ENCODE measurements around the gene ARF1.

DNA sequence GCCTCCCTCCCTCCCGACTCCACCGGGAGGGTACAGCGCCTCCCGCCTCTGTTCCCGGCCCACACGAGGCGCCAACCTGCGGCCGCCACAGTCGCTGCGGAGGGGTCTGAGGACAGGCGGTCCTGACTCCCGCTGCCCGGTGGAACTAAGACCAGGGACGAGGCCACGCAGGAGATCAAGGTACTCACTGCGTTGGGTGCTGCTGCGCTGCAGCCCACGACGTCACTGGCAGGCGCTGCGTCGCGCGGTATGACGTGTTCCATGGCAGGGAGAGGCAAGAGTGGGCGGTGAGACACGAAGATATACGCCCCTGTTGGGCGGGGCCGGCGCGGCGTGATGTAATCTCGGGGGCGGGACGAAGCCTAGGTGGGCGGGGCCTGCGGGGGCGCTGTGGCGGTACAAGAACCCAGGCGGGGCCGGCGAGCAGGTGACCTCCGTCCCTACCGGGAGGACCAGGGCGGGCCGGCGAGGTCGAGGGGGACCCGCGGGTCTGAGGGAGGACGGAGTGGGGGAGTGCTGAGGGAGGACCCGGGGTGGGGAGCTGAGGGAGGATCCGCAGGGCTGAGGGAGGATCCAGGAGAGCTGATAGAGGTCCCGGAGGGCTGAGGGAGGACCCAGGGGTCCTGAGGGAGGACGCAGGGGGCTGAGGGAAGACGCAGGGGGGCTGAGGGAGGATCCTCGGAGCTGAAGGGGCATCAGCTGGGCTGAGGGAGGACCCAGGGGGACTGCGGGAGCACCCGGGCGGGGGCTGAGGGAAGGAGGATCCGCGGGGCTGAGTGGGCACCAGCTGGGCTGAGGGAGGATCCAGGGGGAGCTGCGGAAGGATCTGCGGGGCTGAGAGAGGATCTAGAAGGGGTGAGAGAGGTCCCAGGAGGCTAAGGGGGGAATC is 26.8 kb downstream of the ARF1 start, which contains the start of gene MRPL55:
- TF ChIP-seq, protein P1, sequence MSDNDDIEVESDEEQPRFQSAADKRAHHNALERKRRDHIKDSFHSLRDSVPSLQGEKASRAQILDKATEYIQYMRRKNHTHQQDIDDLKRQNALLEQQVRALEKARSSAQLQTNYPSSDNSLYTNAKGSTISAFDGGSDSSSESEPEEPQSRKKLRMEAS (CRISPR knock-in tag; IDR thresholded peaks at IDR 0.05) = no peak; the same call in 1 of the 2 replicates
- TF ChIP-seq, protein P2, sequence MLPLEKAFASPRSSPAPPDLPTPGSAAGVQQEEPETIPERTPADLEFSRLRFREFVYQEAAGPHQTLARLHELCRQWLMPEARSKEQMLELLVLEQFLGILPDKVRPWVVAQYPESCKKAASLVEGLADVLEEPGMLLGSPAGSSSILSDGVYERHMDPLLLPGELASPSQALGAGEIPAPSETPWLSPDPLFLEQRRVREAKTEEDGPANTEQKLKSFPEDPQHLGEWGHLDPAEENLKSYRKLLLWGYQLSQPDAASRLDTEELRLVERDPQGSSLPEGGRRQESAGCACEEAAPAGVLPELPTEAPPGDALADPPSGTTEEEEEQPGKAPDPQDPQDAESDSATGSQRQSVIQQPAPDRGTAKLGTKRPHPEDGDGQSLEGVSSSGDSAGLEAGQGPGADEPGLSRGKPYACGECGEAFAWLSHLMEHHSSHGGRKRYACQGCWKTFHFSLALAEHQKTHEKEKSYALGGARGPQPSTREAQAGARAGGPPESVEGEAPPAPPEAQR (CRISPR knock-in tag; IDR thresholded peaks at IDR 0.05) = no peak
- TF ChIP-seq, protein P3, sequence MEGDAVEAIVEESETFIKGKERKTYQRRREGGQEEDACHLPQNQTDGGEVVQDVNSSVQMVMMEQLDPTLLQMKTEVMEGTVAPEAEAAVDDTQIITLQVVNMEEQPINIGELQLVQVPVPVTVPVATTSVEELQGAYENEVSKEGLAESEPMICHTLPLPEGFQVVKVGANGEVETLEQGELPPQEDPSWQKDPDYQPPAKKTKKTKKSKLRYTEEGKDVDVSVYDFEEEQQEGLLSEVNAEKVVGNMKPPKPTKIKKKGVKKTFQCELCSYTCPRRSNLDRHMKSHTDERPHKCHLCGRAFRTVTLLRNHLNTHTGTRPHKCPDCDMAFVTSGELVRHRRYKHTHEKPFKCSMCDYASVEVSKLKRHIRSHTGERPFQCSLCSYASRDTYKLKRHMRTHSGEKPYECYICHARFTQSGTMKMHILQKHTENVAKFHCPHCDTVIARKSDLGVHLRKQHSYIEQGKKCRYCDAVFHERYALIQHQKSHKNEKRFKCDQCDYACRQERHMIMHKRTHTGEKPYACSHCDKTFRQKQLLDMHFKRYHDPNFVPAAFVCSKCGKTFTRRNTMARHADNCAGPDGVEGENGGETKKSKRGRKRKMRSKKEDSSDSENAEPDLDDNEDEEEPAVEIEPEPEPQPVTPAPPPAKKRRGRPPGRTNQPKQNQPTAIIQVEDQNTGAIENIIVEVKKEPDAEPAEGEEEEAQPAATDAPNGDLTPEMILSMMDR (IDR thresholded peaks at IDR 0.05) = no peak
- TF ChIP-seq, protein P4, sequence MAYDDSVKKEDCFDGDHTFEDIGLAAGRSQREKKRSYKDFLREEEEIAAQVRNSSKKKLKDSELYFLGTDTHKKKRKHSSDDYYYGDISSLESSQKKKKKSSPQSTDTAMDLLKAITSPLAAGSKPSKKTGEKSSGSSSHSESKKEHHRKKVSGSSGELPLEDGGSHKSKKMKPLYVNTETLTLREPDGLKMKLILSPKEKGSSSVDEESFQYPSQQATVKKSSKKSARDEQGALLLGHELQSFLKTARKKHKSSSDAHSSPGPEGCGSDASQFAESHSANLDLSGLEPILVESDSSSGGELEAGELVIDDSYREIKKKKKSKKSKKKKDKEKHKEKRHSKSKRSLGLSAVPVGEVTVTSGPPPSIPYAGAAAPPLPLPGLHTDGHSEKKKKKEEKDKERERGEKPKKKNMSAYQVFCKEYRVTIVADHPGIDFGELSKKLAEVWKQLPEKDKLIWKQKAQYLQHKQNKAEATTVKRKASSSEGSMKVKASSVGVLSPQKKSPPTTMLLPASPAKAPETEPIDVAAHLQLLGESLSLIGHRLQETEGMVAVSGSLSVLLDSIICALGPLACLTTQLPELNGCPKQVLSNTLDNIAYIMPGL (CRISPR knock-in tag; IDR thresholded peaks at IDR 0.05) = 0 out of 2 replicates have a peak, but pooled peaks have one; percentile 9
- TF ChIP-seq, protein P5, sequence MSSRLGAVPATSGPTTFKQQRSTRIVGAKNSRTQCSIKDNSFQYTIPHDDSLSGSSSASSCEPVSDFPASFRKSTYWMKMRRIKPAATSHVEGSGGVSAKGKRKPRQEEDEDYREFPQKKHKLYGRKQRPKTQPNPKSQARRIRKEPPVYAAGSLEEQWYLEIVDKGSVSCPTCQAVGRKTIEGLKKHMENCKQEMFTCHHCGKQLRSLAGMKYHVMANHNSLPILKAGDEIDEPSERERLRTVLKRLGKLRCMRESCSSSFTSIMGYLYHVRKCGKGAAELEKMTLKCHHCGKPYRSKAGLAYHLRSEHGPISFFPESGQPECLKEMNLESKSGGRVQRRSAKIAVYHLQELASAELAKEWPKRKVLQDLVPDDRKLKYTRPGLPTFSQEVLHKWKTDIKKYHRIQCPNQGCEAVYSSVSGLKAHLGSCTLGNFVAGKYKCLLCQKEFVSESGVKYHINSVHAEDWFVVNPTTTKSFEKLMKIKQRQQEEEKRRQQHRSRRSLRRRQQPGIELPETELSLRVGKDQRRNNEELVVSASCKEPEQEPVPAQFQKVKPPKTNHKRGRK (CRISPR knock-in tag; IDR thresholded peaks at IDR 0.05; ENCODE audit: borderline replicate concordance) = no peak
- TF ChIP-seq ESRRA (CRISPR knock-in tag; IDR thresholded peaks at IDR 0.05; ENCODE audit: borderline replicate concordance) (no peak; the same call in 1 of the 2 replicates), FOXJ3 (CRISPR knock-in tag; IDR thresholded peaks at IDR 0.05; ENCODE audit: borderline replicate concordance) (no peak), ZNF121 (CRISPR knock-in tag; IDR thresholded peaks at IDR 0.05) (no peak)
- TF ChIP-seq, protein P6, sequence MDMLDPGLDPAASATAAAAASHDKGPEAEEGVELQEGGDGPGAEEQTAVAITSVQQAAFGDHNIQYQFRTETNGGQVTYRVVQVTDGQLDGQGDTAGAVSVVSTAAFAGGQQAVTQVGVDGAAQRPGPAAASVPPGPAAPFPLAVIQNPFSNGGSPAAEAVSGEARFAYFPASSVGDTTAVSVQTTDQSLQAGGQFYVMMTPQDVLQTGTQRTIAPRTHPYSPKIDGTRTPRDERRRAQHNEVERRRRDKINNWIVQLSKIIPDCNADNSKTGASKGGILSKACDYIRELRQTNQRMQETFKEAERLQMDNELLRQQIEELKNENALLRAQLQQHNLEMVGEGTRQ (CRISPR knock-in tag; IDR thresholded peaks at IDR 0.05) = no peak; the same call in 1 of the 2 replicates

Measured in WTC11 (cell line).